Measurements from ENCODE around the gene BCL2L2.
A peak's percentile ranks its signal among the peaks of the same experiment; 100 is the strongest.

Gene BCL2L2

DNA sequence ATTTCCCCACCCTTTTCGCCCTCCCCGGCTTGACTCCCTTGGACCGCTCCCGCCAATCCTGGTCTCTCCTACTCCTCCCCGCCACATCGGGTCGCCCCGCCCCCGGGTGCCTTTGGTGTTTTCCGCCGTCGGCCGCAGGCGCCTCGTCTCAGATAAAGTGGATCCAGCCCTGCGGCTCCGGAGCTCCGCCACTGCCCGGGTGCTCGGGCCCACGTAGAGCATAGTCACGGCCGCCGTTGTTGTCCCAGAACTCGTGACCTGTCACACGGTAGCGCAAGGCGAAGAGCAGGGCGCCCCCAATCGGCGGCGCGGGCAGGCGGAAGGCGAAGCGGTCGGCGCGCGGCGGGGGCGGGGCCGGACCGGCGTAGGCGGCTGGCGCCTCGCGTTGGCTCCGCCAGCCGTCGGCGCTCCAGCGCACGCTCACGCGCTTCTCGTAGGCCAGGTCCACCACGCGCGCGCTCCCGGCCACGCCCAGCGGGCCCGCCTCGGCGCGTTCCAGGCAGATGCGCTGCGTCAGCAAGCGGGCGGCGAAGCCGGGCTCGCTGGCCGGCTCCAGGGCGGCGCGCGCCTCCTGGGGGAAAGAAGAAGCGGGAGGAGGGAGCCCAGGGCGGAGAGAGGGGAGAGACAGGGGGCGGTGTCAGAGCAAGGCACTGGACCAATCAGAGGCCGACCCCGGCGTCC, 5.2 kb upstream of the BCL2L2 start:
- DNase-seq (ENCODE audit: insufficient read length, low spot score) = peak; percentile 89
- FAIRE-seq = no peak
- TF ChIP-seq, protein P1, sequence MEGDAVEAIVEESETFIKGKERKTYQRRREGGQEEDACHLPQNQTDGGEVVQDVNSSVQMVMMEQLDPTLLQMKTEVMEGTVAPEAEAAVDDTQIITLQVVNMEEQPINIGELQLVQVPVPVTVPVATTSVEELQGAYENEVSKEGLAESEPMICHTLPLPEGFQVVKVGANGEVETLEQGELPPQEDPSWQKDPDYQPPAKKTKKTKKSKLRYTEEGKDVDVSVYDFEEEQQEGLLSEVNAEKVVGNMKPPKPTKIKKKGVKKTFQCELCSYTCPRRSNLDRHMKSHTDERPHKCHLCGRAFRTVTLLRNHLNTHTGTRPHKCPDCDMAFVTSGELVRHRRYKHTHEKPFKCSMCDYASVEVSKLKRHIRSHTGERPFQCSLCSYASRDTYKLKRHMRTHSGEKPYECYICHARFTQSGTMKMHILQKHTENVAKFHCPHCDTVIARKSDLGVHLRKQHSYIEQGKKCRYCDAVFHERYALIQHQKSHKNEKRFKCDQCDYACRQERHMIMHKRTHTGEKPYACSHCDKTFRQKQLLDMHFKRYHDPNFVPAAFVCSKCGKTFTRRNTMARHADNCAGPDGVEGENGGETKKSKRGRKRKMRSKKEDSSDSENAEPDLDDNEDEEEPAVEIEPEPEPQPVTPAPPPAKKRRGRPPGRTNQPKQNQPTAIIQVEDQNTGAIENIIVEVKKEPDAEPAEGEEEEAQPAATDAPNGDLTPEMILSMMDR (IDR thresholded peaks at IDR 0.05; ENCODE audit: insufficient read depth, missing control alignments) = peak; percentile 63

DNA sequence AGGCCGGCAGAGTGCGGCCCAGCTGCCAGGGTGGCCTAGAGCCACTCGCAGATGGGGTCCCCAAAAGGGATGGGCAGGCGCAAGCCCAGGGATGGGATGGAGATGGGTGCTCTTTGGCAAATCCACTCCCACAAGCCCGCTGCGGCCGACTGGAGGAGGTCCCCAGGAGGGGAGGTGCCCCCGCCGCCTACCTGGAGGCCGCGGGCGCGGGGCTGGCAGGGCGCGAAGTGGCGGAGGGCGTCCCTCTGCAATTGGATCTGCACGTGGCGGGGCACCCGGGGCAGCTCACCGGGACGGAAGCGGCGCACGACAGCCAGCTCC, 4.7 kb upstream of the BCL2L2 start:
- FAIRE-seq (no peak), DNase-seq (ENCODE audit: insufficient read length, low spot score) (no peak)
- TF ChIP-seq, protein P1 (IDR thresholded peaks at IDR 0.05; ENCODE audit: insufficient read depth, missing control alignments) = no peak

DNA sequence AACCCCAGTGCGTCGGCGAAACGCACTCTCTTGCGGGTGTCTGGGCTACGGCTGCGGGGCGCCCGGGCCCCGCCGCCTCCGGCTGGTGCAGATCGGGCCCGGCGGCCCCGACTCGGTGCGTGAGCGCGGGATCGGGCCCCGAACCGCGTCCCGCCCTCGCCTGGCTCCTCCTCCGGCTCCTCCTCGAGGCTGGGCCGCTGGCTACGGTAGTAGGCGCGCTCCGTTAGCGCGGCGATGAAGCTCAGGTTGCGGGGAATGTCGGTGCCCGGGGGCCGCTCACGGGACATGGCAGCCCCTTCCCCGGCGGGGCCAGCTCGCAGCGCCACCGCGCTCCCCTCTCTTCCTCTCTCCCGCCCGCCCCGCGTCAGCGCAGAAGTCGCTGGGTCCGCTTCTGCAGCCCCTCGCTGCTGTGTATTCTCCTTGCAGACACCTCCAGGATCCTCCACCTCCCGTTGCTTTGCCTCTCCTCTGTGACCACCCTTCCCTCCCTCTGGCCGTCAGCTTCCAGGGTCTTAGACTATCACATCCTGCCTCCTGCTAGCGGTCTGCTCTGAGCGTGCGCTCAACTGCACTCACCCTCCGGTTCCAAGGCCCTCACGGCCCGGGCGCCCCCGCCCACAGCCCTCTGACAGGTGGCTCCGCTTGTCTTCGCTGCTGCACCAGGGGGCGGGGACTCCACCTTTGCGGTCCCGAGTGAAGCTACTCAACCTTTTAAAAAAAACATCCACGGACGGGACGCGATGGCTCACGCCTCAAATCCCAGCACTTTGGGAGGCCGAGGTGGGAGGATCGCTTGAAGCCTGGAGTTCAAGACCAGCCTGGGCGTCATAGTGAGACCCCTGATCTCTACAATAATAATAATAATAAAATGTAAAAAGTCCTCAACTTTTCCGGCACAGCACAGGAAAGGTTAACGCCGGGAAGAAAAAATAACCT, 4.1 kb upstream of the BCL2L2 start, which contains the start of gene PPP1R3E:
Gene PPP1R3E, minus strand, starts transcription at position 570 of the 936 bp plus-strand sequence. Its CDS starts 283 bp downstream, at position 287.
- no peak for FAIRE-seq
- TF ChIP-seq, protein P1 (IDR thresholded peaks at IDR 0.05; ENCODE audit: insufficient read depth, missing control alignments) = no peak
- no peak for DNase-seq (ENCODE audit: insufficient read length, low spot score)

DNA sequence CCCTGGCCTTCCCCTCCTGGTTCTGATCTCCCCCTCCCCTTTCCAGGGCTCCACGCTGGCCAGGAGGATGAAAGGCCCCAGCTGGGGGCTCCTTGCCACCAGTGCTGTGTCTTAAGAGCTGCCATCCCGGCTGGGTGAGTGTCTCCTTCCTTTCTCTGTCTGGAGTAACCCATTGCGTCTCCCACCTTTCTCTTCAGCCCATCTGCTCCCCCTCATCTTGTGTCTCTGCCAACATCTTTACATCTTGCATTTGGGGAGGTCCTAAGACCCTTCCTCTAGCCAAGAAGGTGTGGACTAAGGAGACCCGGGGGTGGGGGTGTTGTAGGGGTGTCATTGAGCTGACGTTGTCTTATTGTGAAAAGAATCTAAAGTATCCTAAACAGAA, 505 bp downstream of the BCL2L2 start:
- TF ChIP-seq, protein P1 (IDR thresholded peaks at IDR 0.05; ENCODE audit: insufficient read depth, missing control alignments) = no peak
- DNase-seq (ENCODE audit: insufficient read length, low spot score) (no peak), FAIRE-seq (no peak)

DNA sequence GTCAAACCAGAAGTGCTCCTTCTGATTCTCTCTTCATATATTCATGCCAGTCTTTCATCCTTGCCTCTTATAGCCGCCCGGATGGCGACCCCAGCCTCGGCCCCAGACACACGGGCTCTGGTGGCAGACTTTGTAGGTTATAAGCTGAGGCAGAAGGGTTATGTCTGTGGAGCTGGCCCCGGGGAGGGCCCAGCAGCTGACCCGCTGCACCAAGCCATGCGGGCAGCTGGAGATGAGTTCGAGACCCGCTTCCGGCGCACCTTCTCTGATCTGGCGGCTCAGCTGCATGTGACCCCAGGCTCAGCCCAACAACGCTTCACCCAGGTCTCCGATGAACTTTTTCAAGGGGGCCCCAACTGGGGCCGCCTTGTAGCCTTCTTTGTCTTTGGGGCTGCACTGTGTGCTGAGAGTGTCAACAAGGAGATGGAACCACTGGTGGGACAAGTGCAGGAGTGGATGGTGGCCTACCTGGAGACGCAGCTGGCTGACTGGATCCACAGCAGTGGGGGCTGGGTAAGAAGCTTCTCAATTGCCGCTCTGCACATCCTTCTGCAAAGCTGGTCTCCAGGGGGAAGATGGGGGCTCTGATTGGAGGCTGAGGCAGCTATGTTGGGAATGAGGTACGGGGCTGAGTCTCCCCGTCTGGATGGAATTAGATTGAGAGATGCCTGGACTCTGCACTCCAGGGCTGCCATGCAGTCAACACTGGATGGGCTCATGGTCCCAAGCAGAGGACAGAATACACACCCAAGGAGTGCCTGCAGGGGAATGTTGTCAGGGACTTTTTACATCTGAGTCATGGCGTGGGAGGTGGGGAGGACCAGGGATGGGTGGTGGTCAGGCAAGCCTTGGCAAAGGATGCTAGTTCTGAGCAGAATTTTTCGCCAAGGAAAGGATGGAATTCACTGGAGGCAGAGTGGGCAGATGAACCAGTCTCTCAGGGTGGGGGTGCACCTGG, 1.3 kb downstream of the BCL2L2 start:
- DNase-seq (ENCODE audit: insufficient read length, low spot score) = no peak
- no peak for FAIRE-seq
- TF ChIP-seq, protein P1 (IDR thresholded peaks at IDR 0.05; ENCODE audit: insufficient read depth, missing control alignments) = no peak

DNA sequence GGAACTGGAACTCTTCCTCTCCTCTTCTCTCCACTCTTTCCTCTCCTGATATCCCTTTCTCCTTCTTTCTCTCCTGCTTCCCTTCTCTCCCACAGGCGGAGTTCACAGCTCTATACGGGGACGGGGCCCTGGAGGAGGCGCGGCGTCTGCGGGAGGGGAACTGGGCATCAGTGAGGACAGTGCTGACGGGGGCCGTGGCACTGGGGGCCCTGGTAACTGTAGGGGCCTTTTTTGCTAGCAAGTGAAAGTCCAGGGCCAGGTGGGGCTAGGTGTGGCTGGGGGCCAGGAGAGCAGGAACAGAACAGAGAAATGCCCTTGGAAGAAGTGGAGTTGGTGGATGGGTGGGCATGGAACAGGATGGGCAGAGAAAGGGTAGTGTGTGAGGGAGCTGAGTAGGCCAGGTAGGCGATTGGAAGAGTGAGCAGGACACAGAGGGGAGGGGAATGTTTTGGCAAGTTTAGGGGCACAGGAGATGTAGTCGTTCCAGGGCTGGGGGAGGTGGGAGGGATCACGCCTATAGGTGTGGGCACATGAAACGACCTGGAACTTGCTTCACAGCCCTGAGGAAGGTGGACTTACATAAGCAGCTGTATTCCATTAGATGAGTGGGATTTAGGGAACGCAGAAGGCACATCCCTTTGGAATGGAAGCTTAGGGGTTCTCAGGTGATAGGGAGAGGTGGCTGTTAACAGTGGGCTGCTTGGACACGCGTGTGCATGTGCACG, 2.2 kb downstream of the BCL2L2 start:
- FAIRE-seq = no peak
- no peak for DNase-seq (ENCODE audit: insufficient read length, low spot score)
- TF ChIP-seq, protein P1 (IDR thresholded peaks at IDR 0.05; ENCODE audit: insufficient read depth, missing control alignments) = no peak

Measured in D721Med (cell line).